NK-92 treated with Interleukin-12 subunit alpha and Interleukin-12 subunit beta, amount 100 ng/mL, for 24 hours (cell line): ENCODE measurements around the gene ZNF609.

ENCODE experiments used
- DNase-seq: peaks from one replicate; lab custom pipeline; 2025; lab: John Stamatoyannopoulos, UW

Gene ZNF609, protein sequence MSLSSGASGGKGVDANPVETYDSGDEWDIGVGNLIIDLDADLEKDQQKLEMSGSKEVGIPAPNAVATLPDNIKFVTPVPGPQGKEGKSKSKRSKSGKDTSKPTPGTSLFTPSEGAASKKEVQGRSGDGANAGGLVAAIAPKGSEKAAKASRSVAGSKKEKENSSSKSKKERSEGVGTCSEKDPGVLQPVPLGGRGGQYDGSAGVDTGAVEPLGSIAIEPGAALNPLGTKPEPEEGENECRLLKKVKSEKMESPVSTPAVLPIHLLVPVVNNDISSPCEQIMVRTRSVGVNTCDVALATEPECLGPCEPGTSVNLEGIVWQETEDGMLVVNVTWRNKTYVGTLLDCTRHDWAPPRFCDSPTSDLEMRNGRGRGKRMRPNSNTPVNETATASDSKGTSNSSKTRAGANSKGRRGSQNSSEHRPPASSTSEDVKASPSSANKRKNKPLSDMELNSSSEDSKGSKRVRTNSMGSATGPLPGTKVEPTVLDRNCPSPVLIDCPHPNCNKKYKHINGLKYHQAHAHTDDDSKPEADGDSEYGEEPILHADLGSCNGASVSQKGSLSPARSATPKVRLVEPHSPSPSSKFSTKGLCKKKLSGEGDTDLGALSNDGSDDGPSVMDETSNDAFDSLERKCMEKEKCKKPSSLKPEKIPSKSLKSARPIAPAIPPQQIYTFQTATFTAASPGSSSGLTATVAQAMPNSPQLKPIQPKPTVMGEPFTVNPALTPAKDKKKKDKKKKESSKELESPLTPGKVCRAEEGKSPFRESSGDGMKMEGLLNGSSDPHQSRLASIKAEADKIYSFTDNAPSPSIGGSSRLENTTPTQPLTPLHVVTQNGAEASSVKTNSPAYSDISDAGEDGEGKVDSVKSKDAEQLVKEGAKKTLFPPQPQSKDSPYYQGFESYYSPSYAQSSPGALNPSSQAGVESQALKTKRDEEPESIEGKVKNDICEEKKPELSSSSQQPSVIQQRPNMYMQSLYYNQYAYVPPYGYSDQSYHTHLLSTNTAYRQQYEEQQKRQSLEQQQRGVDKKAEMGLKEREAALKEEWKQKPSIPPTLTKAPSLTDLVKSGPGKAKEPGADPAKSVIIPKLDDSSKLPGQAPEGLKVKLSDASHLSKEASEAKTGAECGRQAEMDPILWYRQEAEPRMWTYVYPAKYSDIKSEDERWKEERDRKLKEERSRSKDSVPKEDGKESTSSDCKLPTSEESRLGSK (N-terminal part only)

DNA sequence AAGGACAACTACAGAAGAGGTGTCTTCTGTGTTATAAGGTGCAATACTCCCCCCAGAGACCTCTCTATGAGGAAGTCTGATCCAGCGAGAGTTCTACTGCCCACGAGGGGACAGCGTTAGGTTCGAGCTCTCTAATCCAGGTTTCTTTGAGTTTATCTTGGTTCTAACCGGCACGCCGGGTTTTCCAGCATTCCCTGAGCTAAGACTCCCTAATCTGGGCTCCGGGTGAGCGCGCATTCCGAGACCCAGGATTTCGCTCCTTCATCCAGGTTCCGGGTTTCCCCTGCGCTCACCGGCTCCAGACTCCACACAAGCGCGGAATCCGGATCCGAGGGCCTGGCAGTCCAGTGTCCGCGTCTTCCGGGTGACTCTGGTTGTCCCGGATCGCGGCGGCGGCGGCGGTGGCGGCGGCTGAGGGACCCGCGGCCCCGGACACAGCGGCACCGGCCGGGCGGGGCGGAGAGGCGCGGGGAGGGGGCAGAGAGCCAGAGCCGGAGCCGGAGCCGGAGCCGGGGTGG is at the start of gene ZNF609:
TSS of gene ZNF609 (plus strand) at position 373 of the 518 bp plus-strand sequence. CDS start 38,842 bp downstream, outside the sequence.
- DNase-seq, result peak; percentile 82

DNA sequence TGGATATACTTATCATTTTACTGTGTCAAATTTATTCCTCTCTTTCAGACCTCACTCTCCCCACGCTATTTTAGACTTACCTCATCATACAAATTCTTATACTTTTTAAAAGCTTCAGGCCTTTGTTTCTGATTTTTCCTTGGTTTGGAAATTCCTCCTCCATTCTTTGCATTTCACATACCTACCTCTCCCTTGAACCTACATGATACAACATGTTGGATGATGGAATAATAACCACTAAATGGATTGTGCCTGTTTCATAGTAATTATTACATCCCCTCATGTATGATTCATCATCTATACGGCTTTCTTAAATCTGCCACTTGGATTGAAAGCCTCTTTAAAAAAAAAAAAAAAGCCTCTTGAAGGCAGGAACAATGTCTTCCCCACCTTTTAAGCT is 48.2 kb upstream of the ZNF609 start:
- no peak for DNase-seq

DNA sequence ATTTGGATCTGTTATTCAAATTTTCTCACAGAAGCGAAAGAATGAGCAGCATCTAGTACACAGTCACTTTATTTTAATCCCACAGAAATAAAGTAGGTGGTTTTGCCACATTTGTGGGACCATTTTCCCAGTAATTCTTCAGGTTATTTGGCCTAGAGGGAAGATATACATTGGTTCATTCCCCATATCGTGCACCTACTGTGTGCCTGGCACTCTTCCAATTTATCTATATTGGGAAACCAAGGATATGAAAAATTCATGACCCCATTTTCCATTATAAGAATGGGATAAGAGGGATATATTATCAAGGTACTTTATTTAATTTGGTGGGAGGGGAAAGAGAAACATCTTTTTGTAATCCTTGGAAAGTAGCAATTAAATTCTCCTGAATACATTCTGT is 37.7 kb upstream of the ZNF609 start:
- no peak for DNase-seq

DNA sequence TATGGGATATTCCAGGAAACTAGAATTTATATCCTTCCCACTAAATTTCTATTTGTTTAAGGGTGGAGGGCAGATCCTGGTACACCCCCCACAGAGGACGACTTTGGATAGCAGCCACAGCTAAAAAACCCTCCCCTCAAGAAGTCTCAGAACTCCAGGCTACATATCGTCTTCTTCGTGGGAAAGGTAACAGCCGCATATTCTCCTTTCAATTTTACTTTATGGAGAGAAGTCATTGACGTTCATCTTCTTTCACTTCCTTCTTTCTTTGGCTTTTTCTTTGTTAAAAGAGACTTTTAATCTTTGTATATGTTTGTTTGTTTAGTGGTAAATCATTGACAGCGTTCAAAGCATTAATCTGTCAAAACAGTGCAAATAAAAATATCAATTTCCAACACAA is 36.4 kb upstream of the ZNF609 start:
- no peak for DNase-seq

DNA sequence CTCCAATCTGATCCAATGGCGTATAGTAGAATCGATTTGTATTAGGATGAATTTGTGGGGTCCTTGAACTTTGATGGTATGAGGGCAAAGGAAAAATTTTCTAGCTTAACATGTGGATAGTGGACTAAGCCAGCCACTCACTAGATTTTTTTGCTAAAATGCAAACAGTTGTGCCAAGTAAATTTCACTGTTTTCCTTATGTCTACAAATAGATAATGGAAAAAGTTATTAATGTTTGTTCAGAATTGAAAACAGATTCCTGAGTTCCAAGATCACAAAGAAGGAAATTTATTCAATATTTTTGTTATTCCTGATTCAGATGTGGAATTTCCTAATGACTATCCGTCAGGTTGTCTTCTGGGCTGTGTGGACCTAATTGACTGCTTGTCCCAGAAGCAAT is 35.2 kb upstream of the ZNF609 start:
- DNase-seq, result no peak

DNA sequence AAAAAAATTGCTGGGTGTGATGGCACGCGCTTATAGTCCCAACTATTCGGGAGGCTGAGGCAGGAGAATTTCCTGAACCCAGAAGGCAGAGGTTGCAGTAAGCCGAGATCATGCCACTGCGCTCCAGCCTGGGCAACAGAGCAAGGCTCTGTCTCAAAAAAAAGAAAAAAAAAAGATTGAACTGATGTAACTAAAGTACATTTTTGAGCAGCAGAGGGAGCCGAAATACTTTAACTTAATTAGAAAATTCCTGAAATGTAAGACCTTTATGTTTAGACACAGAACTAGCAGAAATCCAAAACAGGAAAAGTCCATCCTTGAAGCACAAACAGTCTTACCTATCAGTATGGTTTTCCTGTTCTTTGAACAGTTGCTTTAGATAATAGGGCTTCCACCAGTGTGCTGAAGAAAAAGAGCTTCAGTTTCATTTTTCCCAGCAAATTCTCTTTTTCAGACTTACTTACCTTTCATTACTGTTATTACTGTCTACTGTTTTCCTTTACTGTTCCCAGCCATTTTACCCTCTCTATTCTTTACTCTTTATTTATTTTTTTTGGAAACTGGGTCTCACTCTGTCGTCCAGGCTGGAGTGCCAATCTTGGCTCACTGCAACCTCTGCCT is 33.4 kb upstream of the ZNF609 start:
- DNase-seq, result no peak

DNA sequence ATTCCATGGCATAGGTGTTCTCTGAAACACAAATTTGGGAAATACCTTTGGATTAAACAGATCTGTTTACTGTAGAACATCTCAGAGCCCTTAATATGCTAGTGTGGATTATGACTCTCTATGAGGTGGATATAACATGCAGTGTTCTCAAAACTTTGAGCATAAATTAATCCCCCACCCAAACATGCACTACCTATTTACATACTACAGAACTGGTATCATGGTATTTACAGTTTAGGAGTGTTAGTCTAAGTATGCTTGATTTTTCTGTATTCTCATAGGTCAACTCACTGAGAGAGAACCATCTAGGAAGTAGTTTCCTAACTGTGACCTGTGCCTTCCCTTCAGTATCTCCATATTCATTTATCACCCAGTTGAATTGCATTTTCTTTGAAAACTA is 30.9 kb upstream of the ZNF609 start:
- DNase-seq, result no peak

DNA sequence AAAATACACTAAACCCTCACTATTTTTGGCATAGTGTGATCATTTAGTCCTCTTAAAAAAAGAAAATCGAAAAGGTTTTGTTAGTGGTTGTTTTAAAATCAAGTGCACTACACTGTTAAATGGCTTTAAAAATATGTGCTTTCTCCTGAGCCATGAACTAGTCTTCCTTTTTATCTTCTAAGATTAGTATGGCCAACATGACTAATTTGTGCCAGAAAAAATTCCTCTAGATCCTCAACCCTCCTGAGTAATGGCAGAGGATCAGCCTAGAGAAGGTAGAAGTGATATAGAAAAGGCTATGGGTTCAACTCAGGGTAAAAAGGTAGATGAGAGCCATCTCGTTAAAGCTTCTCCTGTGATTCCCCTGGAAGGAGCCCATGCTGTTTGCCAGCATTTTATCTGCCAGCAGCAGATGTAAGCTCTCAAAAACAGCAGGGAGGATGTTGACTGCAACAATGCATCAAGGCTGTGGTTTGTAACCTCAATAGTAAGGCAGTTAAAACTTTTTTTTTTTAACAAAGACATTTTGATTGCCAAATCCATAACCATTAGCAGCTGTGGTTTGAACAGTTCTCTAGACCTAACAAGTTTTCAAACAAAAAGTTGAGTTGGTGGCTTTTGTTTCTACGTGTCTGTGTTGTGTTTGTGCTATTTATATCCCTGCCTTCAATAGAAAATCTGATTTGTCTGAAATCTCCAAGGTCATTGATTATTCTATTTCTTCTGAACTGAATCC is 30.2 kb upstream of the ZNF609 start:
- peak; percentile 47 for DNase-seq

DNA sequence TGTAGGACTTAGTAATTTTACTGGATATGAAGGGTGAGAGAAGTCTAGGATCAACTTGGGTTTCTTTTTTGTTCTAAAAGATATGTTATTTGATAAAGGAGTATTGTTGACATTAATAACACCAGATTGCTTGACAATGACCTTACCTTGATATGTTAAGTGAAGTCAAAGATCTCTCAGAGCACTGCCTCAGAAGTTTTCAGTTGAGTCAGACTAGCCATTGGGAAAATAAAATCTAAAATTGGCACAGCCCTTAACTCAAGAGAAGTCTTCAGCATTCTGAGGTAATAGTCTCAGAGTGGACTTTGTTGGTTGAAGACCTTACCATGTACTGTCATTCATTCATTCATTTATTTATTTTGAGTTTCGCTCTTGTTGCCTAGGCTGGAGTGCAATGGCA is 22.4 kb upstream of the ZNF609 start:
- no peak for DNase-seq

DNA sequence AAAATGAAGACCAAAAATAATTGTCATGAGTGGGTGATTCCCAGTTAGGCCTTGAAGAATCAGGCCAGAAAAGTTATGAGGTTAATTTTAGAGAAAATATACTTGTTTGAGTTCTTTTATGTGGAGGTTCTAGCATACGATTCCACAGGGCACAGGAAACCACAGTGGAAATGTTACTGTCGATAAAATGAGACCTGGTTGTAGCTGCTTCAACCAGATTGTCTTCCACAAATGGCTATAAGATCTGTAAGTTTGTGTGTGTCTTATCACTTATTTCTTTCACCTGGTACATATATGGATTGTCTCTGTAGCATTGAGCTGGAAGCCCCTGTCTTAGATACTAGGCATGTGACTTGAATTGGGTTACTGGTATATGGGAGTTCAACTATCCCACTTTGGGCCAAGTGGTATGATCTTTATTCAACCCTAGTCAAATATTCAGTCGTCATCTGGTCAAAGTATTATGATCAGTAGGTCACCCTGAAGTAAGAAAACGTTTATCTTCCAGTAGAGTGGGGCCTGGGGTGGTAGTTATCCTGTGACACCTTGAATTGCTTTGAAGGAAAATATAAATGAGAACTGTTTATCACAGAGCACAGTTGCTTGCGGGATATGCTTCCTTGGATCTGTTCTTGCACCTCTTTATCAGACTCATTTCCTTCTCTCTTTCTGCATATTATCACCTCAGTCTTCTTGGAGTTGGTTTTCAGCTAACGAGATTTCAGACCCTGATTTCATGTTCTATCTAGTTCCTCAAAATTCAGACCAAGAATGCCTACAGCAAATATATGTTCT is 21.5 kb upstream of the ZNF609 start:
- no peak for DNase-seq

DNA sequence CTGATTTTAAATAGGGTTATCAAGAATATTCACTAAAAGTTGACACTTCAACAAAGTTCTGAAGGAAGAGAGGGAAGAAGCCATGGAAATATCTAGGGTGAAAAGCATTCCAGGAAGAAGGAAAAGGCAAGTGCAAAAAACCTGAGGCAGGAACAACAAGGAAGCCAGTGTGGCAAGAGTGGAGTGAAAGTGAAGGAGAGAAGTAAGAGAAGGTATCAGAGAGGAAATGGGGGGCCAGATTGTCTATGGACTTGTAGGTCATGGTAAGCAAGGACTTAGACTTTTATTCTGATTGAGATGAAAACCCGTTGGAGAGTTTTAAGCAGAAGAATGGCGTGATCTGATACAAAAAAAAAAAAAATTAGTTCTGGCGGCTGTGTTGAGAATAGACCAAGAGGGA is 18.5 kb upstream of the ZNF609 start:
- DNase-seq, result no peak

DNA sequence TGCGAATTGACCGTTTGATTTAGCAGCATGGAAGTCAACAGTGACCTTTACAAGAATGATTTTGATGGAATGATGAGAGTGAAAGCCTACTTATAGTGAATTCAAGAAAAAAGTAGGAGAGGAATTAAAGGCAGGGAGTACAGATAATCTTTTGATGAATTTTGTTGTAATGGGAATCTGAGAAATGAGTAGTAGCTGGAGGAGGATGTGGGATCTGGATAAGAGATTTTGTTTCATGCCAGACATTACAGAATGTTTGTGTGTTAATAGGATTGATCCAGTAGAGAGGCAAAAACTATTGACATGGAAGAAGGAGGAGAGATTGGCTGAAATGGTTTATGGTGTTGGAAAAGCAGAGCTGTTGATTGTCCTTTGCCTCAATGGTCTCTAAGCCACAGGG is 17.4 kb upstream of the ZNF609 start:
- DNase-seq, result no peak

DNA sequence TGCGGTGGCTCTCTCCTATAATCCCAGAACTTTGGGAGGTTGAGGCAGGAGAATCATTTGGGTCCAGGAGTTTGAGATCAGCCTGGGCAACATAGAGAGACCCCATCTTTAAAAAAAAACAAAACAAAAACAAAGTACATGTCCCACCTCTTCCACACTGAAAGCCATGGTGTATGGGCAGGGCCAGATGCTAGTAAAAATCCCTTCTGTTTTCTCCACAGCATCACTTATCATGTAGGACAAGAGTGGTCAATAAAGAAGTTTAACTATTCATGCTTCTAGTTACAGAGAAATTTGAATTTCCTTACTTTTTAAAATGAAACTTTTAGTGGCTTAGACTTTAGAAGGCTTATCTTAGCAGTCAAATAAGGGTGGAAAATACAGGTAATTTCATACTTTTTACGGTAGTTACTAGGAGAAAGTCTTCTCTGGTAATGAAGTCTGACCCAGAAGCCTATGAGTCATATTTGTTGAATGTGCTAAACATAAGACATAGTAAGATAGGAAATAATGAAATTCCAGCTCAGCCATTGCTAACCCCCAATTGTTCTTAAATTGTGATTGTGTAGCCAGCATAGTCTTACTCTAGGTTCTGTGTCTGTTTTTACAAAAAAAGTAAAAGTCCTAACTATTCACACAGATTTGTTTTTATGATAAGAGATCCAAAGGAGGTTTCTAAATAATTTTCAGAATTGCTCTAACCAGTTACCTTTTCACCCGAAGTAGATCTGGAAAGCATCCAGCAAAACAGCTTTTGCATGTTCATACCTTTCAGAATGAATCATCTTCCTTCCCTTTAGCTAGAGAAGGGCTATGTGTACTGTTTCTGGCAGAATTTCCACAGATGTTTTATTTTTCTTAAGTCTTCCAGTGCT is 16.4 kb upstream of the ZNF609 start:
- DNase-seq, result no peak

DNA sequence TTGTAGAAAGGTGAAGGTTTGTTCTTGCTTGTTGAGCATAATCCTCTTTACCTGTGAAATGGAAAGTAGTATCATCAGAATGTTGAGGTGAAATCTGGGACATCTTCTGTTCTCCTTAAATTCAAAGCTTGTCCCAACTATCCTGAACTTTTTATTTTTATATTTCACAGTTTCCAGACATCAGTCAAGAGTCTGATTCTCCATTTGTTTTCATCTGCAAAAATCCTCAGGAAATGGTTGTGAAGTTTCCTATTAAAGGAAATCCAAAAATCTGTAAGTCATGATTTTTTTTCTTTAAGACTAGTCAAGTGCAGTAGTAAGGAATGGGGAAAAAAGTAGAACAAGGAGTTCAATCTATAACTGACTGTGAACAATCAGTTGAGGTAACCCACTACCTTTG is 15.5 kb upstream of the ZNF609 start:
- no peak for DNase-seq

DNA sequence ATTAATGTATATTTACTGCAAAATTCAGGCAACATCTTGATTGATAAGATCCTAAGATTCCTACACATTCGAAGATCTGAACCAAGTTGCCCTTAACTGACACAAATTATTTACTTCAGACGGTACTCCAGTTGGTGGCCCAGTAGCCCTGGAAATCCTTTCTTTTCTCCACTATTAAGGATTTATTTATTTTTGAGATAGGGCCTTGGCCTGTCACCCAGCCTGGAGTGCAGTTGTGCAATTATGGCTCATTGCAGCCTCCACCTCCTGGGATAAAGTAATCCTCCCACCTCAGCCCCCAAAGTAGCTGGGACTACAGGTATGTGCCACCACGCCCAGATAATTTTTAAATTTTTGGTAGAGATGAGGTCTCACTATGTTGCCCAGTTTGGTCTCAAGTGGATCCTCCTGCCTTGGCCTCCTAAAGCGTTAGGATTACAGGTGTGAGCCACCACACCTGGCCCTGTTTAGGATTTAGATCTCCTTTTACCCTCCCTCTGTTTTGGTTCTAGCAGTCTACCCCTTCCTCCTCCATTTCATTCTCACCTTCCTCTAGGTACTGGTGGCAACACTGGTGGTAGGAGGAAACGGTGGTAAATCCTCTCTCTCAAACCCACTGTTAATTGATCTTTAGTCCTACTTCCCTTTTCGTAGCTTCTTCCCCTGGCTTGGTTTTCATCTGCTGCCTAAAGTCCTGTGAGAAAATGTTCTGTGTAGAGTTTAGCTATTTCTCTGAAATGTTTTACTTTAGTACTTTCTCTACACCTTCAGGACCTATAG is 12.7 kb upstream of the ZNF609 start:
- no peak for DNase-seq

DNA sequence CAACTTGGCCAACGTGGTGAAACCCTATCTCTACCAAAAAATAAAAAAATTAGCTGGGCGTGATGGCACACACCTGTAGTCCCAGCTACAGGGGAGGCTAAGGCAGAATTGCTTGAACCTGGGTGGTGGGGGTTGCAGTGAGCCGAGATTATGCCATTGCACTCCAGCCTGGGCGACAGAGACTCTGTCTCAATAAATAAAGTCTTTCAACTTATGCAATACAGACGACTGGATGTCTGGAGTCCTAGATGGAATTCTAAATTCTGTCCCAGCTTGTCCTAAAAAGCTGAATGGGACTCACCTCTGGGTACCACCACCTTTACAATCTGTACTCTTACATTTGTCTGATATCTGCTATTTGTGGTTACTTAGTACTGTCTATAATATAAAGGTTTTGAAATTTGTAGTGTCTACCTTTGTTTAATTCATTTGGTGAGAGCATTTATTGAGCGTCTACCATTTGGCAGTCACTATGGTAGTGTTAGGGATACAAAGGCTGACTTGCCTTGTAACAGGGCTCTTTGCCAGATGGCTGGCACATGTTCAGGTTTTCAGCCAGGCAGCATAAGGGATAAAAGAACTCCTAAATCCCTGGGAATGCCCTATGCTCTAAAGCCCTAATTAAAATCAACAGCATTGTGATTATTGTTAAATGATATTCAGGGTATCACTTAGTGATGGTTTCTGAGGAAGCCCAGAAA is 7.2 kb upstream of the ZNF609 start:
- DNase-seq, result no peak

DNA sequence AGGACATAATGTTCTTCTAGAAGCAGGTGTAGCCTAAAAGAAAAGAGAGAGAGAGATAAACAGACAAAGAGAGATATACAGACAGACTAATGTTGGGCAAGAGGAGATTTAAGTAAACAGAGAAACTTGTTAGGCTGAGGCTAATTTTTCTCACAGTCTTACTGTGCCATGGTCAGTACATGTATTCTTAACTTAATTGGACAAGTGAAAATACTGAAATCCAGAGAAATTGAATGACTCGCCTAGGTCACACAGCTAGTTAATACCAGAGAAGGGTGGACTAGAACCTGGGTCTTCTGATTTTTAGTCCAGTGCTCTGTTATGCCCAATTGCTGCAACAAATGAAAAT is 6.7 kb upstream of the ZNF609 start:
- DNase-seq, result no peak

DNA sequence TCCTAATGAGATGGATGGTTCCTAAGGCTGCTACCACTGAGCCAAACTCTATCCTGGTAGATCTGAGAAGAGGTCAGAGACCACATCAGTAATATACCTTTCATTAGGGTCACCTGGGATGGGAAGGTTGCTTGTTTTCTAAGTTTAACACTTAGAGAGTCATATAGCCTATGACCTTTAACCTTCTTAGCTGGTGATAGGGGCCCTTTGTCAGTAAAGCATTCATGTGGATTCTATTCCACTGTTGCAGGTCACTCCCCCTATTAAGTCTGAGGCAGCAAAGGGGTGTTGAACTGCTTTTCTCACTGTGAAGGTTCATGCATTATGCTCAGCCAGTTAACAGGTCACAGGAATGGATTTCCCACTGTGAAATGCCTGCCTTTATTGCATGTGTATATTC is 6.1 kb upstream of the ZNF609 start:
- DNase-seq, result no peak
